Brain microvascular endothelial cell (primary cell): ENCODE results near the gene ELAVL1.

ENCODE experiments used
- DNase-seq: peaks from one replicate; pipeline ENCODE4 v3.0.0-alpha.2; 2020
- H3K27ac ChIP-seq: fragments of 250-450 bp; sonication (Bioruptor Pico); 2 replicates; pipeline ENCODE4 v1.5.1; 2020; ENCODE audit warnings: mild to moderate bottlenecking, moderate library complexity
- H3K27me3 ChIP-seq: fragments of 250-450 bp; sonication (Bioruptor Pico); replicated peaks from 2 replicates; pipeline ENCODE4 v1.5.1; 2020; ENCODE audit warnings: mild to moderate bottlenecking
- H3K36me3 ChIP-seq: fragments of 250-450 bp; sonication (Bioruptor Pico); replicated peaks from 2 replicates; pipeline ENCODE4 v1.5.1; 2020; ENCODE audit warnings: mild to moderate bottlenecking
- H3K4me3 ChIP-seq: 2 replicates; pipeline ENCODE4 v1.5.1; 2011; ENCODE audit warnings: low read depth, mild to moderate bottlenecking, control low read depth, low read length, moderate library complexity
- CTCF ChIP-seq: IDR thresholded peaks from 2 replicates; pipeline ENCODE4 v1.5.1; 2011; ENCODE audit warnings: low read depth, mild to moderate bottlenecking, moderate library complexity, low read length, control low read depth, inconsistent platforms; ENCODE audit errors: missing control alignments
- in situ Hi-C: cut with HindIII; loops from 2 replicates; pipeline ENCODE4 v1.10.0; 2017; ENCODE audit warnings: low sequenced_read_pairs, low pct_ligation_motif_present

Gene ELAVL1

GRCh38 chr19:8045872-8046568 is 40.6 kb upstream of the ELAVL1 start:
- Histone ChIP-seq H3K27me3 (no peaks in the 10 kb centered on the region), H3K27ac (no peak overlapping the region), H3K4me3 (no peak overlapping the region), H3K36me3 (no peaks in the 10 kb centered on the region)
- in situ Hi-C loops = no loop called here
- no peak for TF ChIP-seq CTCF
- no peak for DNase-seq

- H3K27me3 ChIP-seq = no peaks in the 10 kb centered on the region
- no peaks in the 10 kb centered on the region for H3K36me3 ChIP-seq
- no peak for TF ChIP-seq CTCF
- no peak for DNase-seq
- in situ Hi-C loops = no loop called here
- no peak overlapping the region for H3K27ac ChIP-seq
- no peak overlapping the region for H3K4me3 ChIP-seq
These were observed 38.6 kb upstream of the ELAVL1 start for GRCh38 chr19:8044018-8044417.

- H3K27ac ChIP-seq = no peak overlapping the region
- DNase-seq = no peak
- in situ Hi-C loops = no loop called here
These were observed 37.5 kb upstream of the ELAVL1 start for GRCh38 chr19:8042900-8043299.

GRCh38 chr19:8041531-8041931 is 36.1 kb upstream of the ELAVL1 start:
- DNase-seq = no peak
- in situ Hi-C loops = no loop called here
- Histone ChIP-seq H3K4me3 (no peak overlapping the region), H3K27me3 (no peaks in the 10 kb centered on the region), H3K27ac (no peak overlapping the region), H3K36me3 (no peaks in the 10 kb centered on the region)
- no peak for TF ChIP-seq CTCF

More at GRCh38 chr19:8042900-8043299, 37.5 kb upstream of the ELAVL1 start:
- Histone ChIP-seq H3K4me3 (no peak overlapping the region), H3K36me3 (no peaks in the 10 kb centered on the region), H3K27me3 (no peaks in the 10 kb centered on the region)
- TF ChIP-seq CTCF = no peak

GRCh38 chr19:8039231-8039630 is 33.8 kb upstream of the ELAVL1 start:
- in situ Hi-C loops = no loop called here
- no peak for TF ChIP-seq CTCF
- H3K36me3 ChIP-seq = no peaks in the 10 kb centered on the region
- no peak for DNase-seq
- no peak overlapping the region for H3K27ac ChIP-seq
- peaks cover 3% of the 10 kb centered on the region for H3K27me3 ChIP-seq
- H3K4me3 ChIP-seq = no peak overlapping the region

- Histone ChIP-seq H3K36me3 (no peaks in the 10 kb centered on the region), H3K27me3 (peaks cover 3% of the 10 kb centered on the region), H3K4me3 (no peak overlapping the region), H3K27ac (no peak overlapping the region)
- in situ Hi-C loops = no loop called here
- no peak for DNase-seq
- TF ChIP-seq CTCF = no peak
These were observed 33.4 kb upstream of the ELAVL1 start for GRCh38 chr19:8038815-8039214.
